Esophagus muscularis mucosa (tissue), 4 donors: ENCODE data around the gene CITED4. TPM values are rescaled to one million over a fixed set of nuclear protein-coding genes. Genes with fewer than 3 reads are reported as not detected.
A peak's percentile ranks its signal among the peaks of the same experiment; 100 is the strongest.

Experiments
- DNase-seq: peaks from one replicate; pipeline ENCODE4 v3.0.0-alpha.2; 2017; ENCODE audit errors: extremely low spot score
- H3K27ac ChIP-seq, 4 donors: fragments of 200-600 bp; sonication (generic); replicated peaks in 1 of 4; 1 replicate in 3 of 4; 2 replicates in 1 of 4; pipeline ENCODE4 v1.5.1; 2016 to 2019; ENCODE audit warnings: mild to moderate bottlenecking in 1 of 4
- H3K27me3 ChIP-seq, 4 donors: fragments of 200-600 bp; sonication (generic); one replicate each; pipeline versions ENCODE4 v1.5.1 to v1.6.0; 2016 to 2019
- H3K36me3 ChIP-seq, 4 donors: fragments of 200-600 bp; sonication (generic); one replicate each; pipeline ENCODE4 v1.5.1; 2016 to 2019
- H3K4me1 ChIP-seq, 4 donors: fragments of 200-600 bp; sonication (generic); one replicate each; pipeline ENCODE4 v1.5.1; 2016 to 2019
- H3K4me3 ChIP-seq, 4 donors: fragments of 200-600 bp; sonication (generic); 1 replicate in 2 of 4; 2 replicates in 2 of 4; pipeline ENCODE4 v1.5.1; 2016 to 2019; ENCODE audit warnings: mild to moderate bottlenecking in 4 of 4, moderate library complexity in 1 of 4
- H3K9me3 ChIP-seq, 4 donors: fragments of 200-600 bp; sonication (generic); 1 replicate in 3 of 4; 2 replicates in 1 of 4; pipeline ENCODE4 v1.5.1; 2016 to 2019
- EP300 ChIP-seq: sonication (generic); formaldehyde crosslinking; IDR thresholded peaks from one replicate; pipeline ENCODE4 v1.6.1; 2017; ENCODE audit warnings: antibody characterized with exemption
- POLR2A ChIP-seq: fragments of 450-650 bp; IDR thresholded peaks from one replicate; pipeline ENCODE4 v1.6.1; 2017; ENCODE audit warnings: antibody characterized with exemption, moderate library complexity, mild to moderate bottlenecking, low read depth
- POLR2AphosphoS5 ChIP-seq, 2 donors: sonication (generic); formaldehyde crosslinking; IDR thresholded peaks; one replicate each; pipeline ENCODE4 v1.6.1; 2017; ENCODE audit warnings: antibody characterized with exemption in 2 of 2
- WGBS: methylation state at CpG from one replicate; pipeline ENCODE4 v1.1.5; 2018; 5-methylcytosine and 5-hydroxymethylcytosine counted together
- intact Hi-C: fragments of 100-400 bp; cut with DNase I; formaldehyde crosslinking; loops from one replicate; pipeline ENCODE4 v1.15.1; 2023
- total RNA-seq, 4 donors: library from RNA; depleted of rRNA; stranded (reverse); fragments of >200 nt; gene quantifications; one replicate each; pipeline versions ENCODE4 v1.1.0 to v1.2.1, GENCODE V29; 2016
- TF ChIP-seq, protein P1 (sequence below), 3 experiments: fragments of 200-600 bp in 2 of 3; fragments of 450-650 bp in 1 of 3; sonication (generic) in 2 of 3; IDR thresholded peaks; one replicate each; pipeline ENCODE4 v1.5.1; 2017 to 2019; ENCODE audit warnings: antibody characterized with exemption in 3 of 3, mild to moderate bottlenecking in 2 of 3, moderate library complexity in 1 of 3

Gene CITED4, protein sequence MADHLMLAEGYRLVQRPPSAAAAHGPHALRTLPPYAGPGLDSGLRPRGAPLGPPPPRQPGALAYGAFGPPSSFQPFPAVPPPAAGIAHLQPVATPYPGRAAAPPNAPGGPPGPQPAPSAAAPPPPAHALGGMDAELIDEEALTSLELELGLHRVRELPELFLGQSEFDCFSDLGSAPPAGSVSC
- total RNA-seq, result 10 to 100 TPM; 10.1 to 37.8 (median 18.5) TPM

DNA sequence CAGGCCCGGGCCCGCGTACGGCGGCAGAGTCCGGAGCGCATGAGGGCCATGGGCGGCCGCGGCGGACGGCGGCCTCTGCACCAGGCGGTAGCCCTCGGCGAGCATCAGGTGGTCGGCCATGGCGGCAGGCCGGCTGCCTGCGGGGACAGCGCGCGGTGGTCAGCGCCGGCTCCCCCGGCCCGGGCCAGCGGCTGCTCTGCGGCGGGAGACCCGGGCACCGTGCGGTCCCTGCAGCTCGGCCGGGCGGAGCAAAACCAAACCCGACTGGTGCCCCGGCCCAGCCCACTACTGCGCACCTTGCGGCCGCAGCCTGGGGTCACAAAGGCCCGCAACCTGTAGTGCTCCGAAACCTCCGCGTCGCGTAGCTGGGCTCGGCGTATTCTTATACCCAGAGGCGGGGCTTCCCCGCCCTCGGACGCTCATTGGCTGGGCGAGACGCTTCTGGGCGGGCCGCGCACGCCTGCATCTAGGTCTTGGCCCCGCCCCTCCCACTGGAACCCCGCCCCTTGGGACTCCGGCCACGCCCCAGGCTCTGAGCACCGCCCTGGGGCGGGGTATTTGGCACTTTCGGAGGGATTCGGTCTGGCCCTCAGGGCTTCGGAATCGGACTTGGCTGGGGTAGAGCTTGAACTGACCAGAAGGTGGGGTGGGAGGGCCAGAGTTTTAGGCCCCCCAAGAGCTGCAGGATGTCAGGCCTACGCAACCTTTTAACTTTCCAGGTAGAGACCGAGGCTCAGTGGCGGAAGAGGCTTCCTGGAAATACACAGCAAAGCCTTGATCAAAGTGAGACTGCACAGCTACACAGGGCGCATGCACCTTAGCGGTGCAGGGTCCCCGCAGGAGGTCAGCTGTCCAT lies at the start of gene CITED4:
CITED4 (minus strand) TSS at position 356 of the 856 bp plus-strand sequence; CDS start at position 120, 236 bp downstream.
- WGBS, result 11% methylated on average over 4 of the region's 75 CpGs
- peak; percentile 98 for TF ChIP-seq POLR2AphosphoS5 (IDR thresholded peaks at IDR 0.05)
- TF ChIP-seq, protein P1, sequence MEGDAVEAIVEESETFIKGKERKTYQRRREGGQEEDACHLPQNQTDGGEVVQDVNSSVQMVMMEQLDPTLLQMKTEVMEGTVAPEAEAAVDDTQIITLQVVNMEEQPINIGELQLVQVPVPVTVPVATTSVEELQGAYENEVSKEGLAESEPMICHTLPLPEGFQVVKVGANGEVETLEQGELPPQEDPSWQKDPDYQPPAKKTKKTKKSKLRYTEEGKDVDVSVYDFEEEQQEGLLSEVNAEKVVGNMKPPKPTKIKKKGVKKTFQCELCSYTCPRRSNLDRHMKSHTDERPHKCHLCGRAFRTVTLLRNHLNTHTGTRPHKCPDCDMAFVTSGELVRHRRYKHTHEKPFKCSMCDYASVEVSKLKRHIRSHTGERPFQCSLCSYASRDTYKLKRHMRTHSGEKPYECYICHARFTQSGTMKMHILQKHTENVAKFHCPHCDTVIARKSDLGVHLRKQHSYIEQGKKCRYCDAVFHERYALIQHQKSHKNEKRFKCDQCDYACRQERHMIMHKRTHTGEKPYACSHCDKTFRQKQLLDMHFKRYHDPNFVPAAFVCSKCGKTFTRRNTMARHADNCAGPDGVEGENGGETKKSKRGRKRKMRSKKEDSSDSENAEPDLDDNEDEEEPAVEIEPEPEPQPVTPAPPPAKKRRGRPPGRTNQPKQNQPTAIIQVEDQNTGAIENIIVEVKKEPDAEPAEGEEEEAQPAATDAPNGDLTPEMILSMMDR (IDR thresholded peaks at IDR 0.05), result peak in 2 of 3 experiments; percentile 22 to 38
- TF ChIP-seq POLR2A, result peak; percentile 59
- TF ChIP-seq EP300, result no peak
- DNase-seq, result peak; percentile 99
- H3K4me1 ChIP-seq, result peaks cover 15 to 43% (median 28%) of the 10 kb centered on the region in 4 donors
- H3K27ac ChIP-seq, result peak within 1 kb of the TSS; percentile 87 to 92 (median 90)
- H3K27me3 ChIP-seq, result no peaks in the 10 kb centered on the region
- H3K4me3 ChIP-seq, result peak within 1 kb of the TSS; percentile 81 to 94 (median 86)
- no peaks in the 10 kb centered on the region for H3K9me3 ChIP-seq
- no peaks in the 10 kb centered on the region for H3K36me3 ChIP-seq
- intact Hi-C loops, result loop anchor here (5.0 kb wide), 1 partner anchor 90 kb away; no protein-coding TSS in a partner anchor

DNA sequence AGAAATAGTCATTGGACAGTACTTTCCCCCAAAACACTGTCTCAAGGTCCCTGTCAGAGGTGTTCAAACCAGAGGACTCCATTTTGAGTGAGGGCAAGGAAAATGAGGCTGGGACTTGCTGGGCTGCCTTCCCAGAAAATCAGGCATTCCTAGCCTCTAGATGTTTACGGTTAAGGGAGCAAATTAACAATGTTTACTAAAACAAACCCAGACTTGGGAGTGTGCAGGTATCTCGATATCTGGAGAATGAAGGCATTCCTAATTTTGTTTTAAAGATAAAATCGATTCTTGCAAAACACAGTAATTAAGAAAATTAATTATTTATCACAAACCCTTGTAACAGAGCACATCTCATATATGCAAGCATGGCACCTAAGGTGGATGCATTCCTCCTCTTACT lies 48.9 kb upstream of the CITED4 start:
- WGBS, result 84% methylated on average over 3 of the region's 3 CpGs
- no peak overlapping the region for H3K4me3 ChIP-seq
- H3K4me1 ChIP-seq, result no peaks in the 10 kb centered on the region
- intact Hi-C loops, result no loop called here
- H3K27me3 ChIP-seq, result no peaks in the 10 kb centered on the region
- H3K27ac ChIP-seq, result no peak overlapping the region
- no peak for DNase-seq
- H3K9me3 ChIP-seq, result no peaks in the 10 kb centered on the region
- H3K36me3 ChIP-seq, result no peaks in the 10 kb centered on the region
- TF ChIP-seq POLR2A, result no peak
- TF ChIP-seq, protein P1 (IDR thresholded peaks at IDR 0.05), result no peak

DNA sequence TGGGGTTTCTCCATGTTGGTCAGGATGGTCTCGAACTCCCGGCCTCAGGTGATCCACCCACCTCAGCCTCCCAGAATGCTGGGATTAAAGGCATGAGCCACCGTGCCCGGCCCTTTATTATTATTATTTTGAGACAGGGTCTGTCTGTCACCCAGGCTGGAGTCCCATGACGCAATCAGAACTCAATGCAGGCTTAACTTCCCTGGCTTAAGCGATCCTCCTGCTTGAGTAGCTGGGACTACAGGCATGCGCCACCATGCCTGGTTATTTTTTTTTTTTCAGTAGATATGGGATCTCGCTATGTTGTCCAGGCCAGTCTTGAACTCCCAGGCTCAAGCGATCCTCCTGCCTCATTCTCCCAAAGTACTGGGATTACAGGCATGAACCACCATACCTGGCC lies 47.1 kb upstream of the CITED4 start:
- Histone ChIP-seq H3K27ac (no peak overlapping the region), H3K4me1 (no peaks in the 10 kb centered on the region), H3K27me3 (no peaks in the 10 kb centered on the region), H3K9me3 (no peaks in the 10 kb centered on the region), H3K36me3 (no peaks in the 10 kb centered on the region), H3K4me3 (no peak overlapping the region)
- WGBS, result 98% methylated on average over 9 of the region's 9 CpGs
- no peak for TF ChIP-seq EP300
- TF ChIP-seq, protein P1 (IDR thresholded peaks at IDR 0.05), result no peak
- intact Hi-C loops, result no loop called here
- no peak for DNase-seq

DNA sequence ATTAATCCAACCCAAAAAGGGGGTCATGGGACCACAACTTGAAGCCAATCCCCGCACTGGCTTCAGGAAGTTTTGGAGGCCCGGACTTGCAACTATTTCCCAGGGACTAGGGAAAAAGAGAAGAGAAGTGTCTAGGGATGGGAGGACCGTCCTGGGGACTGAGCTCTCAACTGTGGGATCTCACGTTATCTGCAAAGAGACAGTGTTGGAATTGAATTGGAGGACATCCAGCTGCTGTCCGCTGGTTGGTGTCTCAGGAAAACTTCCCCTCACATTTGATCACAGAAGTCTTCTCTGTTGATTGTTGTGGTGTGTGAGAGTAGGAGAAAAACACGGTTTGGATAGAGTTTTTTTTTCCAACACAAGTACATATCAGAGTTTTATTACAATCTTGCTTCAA lies 46.2 kb upstream of the CITED4 start:
- 85% methylated on average over 6 of the region's 6 CpGs for WGBS
- Histone ChIP-seq H3K4me1 (no peaks in the 10 kb centered on the region), H3K27ac (no peak overlapping the region), H3K36me3 (no peaks in the 10 kb centered on the region), H3K9me3 (no peaks in the 10 kb centered on the region), H3K4me3 (no peak overlapping the region), H3K27me3 (no peaks in the 10 kb centered on the region)
- intact Hi-C loops, result no loop called here
- DNase-seq, result no peak
- no peak for TF ChIP-seq POLR2A
- TF ChIP-seq EP300, result no peak
- TF ChIP-seq POLR2AphosphoS5 (IDR thresholded peaks at IDR 0.05), result no peak
- TF ChIP-seq, protein P1 (IDR thresholded peaks at IDR 0.05), result no peak
